NCI-H345 (cell line): ENCODE measurements around the gene ELAVL3.
"Not testable (repeated sequence)": the region's sequence is repeated elsewhere in the genome, so short reads cannot be mapped to it uniquely, and the experiment has no call there.

ENCODE experiments used
- DNase-seq: peaks from one replicate; lab custom pipeline; 2025; lab: John Stamatoyannopoulos, UW

ELAVL3 gene

DNA sequence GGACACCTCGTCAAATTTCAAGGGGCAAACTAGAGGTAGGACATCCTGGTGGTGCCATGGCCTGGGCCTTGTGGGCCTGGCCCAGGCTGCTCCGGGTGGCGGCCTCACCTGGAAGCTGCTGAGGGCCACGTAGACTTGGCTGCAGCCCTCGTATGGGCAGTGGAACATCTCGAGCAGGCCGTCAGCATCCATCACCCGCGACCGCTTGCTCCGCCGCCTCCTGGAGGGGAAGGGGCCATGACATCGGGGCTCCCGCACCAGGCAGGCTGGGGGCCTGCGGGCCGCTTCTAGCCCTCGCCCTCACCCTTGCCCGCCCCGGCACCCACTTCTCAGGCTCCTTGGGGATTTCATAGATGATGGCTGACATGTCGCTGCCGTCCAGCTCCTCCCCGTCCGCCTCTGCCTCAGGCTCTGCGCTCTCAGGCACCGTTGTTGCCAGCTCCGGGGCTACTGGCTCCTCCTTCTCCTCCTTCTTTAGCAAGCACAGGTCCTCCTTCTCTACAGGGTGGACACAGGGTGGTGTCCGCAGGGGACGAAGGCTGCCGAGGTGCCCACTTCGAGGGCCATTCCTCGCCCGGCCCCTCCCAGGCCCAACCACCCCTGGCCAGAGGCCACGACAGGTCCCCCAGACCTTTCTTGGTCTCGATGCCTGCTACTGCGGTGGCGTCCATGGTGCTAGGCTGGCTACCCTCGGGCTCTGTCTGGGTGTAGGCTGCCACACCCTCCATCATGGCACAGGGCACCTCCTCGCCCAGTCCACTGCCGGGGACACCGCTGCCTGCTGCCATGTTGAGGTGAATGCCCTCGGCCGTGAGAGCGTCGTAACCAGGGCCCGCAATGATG is 6.0 kb upstream of the ELAVL3 start:
- no peak for DNase-seq

DNA sequence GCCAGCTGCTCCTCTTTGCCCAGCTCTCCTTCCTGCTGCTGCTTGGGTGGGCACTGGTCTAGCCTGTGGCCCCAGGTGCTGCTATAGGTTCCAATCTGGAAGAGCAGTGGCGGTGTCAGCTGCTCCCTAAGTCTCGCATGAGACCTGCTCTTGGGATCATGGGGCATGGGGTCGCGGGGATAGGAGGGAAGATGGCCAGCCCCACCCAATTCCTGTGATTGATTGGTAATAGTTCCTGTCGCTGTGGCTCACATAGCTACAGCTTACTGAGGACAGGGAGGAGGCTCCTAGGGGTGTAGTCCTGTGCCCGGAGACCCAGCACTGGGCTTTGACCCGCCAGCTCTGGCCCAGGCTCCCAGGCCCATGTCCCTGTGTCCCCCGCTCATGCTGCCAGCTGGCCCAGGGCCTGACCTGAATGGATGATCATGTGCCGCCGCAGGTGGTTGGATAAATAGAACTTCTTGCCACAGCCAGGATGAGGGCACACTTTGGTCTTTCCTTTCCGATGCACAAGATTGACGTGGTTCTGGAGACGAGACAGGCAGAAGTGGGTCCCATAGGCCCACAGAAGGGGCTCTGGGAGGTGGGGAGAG is 4.5 kb upstream of the ELAVL3 start:
- no peak for DNase-seq

GRCh38 chr19:11483366-11484111 is 2.7 kb upstream of the ELAVL3 start:
- no peak for DNase-seq

GRCh38 chr19:11482384-11483050 is 1.7 kb upstream of the ELAVL3 start:
- peak; percentile 65 for DNase-seq

- peak; percentile 79 for DNase-seq
Measured at GRCh38 chr19:11481534-11482383, 913 bp upstream of the ELAVL3 start.

DNA sequence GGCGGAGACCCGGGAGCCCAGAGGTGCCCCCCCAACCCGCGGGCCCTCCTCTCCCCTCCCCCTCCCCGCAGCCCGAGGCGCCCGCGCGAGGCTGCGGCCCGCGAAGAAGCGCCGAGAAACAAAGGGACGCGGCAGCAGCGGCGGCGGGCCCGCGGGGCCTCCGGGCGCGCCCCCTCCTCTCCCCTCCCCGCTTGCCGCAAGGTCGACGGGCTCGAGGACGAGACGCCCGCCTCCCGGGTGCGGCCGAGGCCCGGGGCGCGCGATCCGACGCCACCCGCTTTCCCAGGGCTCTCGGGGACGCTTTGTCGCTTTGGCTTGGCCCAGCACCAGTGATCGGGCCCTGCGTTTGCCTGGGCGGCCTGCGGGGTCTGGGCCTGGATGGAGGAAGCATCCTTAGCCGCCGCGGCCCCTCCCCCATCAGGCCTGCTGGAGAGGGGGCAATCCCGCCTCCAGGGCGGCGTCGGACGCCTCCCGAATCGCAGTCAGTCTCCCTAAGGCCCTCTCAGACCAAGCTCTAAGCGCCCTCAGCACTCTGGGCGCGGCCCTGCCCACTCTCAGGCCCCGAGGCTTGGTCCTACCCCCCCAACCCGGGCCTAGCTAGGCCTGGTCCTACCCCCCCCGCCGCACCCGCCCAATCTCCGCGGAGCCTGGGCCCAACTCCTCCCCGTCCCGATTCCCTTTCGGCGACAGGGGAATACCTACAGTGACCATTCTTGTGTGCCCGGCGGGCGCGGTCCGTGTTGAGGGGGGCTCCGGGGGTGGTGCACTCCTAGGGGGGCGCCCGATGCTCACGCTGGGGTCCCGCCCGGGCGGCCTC is 740 bp downstream of the ELAVL3 start:
- no peak for DNase-seq

DNA sequence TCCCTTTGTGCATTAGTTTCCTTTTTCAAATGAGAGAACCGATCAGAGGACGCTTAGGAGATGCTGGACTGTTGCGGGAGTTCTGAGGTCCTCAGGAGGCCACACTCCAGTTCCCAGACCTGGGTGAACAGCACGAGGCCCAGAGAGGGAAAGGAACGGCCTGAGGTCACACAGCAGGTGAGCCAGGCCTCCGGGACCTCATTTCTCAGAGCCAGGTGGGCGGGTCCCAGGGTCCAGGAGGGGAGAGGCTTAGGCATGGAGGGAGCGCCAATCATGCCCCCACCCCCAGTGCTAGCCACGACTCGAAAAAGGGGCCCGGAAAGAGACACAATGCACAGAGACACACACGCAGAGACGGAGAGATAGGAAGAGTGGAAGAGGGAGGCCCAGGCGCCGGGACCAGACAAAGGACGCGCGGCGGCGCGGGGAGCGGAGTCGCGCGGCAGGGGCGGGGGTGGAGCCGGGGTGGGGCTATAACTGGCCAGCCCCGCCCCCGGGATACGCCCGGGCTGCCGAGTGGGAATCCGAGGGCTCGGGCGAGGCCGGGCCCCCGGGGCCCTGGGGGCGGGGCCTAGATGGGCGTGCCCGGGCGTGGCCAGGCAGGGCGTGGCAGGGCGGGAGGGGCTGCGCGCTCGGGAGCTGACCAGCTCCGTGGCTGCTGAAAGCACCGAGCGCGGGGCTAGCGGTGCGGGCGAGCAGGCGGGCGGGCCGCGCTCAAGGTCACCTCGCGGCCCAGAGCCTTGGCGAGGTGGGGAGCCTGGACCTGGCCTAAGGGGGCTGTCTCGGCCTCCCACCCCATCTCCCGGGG is 1.6 kb downstream of the ELAVL3 start:
- DNase-seq, result peak; percentile 44

DNA sequence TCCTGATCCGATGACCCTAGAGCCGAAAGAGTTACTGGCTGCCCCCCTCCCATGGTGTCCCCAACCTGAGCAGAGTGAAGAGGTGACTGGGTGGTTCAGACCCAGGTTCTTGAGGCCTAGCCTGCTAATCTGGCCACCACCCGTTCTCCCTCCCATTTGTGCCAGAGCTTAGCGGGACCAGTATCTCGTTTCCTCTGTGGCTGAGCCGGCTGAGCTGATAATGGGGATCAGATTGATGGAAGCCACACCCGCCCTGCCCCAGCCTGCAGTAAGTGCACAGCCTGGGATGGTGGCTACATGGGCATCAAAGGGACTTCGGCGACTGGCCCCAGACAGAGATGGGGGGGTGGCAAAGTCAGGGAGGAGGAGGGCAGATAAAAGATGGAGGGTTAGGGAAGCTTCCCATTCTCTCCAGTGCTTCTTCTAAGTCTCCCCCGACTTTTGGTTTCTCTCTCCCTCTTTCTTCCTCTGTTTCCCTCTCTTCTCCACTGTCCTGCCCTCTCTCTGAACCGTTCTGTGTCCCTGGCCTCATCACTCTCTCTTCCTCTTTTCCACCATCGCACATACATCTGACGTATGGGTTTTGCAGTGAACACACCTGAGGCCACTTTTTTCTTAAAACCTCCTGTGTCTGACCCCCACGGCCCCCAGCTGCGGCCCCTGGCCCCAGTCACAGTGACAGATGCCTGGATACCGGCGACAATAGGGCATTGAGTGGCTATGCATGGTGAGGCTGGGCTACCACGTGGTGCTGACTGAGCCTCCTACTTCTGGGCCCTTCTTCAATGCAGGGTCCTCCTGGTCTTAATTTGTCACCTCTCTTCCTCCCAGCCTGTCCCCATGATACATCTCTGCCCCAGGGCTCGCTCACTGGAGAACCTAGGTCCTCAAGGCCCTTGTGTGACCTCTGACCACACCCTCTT is 2.4 kb downstream of the ELAVL3 start:
- DNase-seq, result no peak

DNA sequence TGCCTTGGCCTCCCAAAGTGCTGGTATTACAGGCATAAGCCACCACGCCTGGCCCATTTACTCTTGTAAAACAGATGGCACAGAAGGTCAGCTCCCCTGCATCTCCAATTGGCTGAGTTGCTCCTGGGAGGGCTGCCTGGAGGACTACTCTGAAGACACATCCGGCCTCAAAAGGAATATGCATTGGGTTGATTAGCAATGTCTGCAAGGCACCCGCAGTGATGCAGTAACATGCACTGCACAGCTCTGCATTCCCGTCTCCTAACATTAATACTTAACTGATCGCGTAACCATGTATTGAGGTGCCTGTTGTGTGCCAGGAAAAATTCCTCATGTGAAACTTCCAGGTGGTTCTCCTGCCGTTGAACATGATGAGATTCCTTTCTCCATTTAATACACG is 5.0 kb downstream of the ELAVL3 start:
- no peak for DNase-seq

GRCh38 chr19:11475343-11475742 is 5.5 kb downstream of the ELAVL3 start:
- DNase-seq, result not testable (repeated sequence)

DNA sequence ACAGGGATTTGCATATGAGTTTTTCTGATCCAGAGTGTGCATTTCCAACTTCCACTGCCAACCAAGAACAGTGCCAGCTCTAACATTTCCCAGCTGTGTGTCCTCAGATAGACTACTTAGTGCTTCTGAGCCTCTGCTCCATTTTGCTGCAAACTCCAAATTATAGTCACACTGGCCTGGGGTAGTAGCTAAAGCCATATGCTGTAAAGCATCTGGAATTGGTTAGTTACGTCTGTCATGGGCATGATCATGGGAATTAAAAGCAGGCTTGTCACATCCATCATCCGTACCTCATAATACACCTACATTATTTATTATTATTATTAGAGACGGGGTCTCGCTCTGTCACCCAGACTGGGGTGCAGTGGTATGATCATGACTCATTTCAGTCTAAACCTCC is 7.1 kb downstream of the ELAVL3 start:
- no peak for DNase-seq

- not testable (repeated sequence) for DNase-seq
Measured at GRCh38 chr19:11468266-11468845, 12.5 kb downstream of the ELAVL3 start.

DNA sequence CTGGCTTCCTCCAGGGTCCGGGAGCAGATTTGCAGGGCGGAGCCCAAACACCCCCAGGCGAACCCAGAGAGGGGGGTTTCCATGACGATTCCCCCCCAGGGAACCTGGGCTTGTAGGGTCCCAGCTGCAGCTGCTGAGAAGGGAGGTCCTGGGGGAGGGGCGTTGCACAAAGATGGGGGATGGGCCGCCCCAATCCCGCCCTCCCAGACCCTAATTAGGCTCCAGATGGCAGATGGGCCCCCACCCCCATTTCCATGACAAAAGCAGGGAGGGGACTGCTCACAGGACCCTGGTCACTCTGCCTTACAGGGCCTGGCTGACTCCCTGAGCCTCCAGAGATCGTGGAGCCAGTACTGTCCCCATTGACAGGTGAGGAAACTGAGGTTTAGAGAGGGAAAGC is 15.2 kb downstream of the ELAVL3 start:
- no peak for DNase-seq

GRCh38 chr19:11464333-11465265 is 16.2 kb downstream of the ELAVL3 start:
- DNase-seq, result no peak

GRCh38 chr19:11463391-11463790 is 17.5 kb downstream of the ELAVL3 start:
- no peak for DNase-seq

GRCh38 chr19:11461453-11461852 is 19.4 kb downstream of the ELAVL3 start:
- DNase-seq, result no peak

GRCh38 chr19:11460207-11460606 is 20.6 kb downstream of the ELAVL3 start:
- DNase-seq, result no peak
